Stimulated activated CD8-positive, alpha-beta memory T cell treated with anti-CD3 and anti-CD28 coated beads, Interleukin-4, amount 100 ng/mL, for 1 hour (primary cell): Measurements from ENCODE around the gene ASB16.
A peak's percentile ranks its signal among the peaks of the same experiment; 100 is the strongest.
"Not testable (repeated sequence)": the region's sequence is repeated elsewhere in the genome, so short reads cannot be mapped to it uniquely, and the experiment has no call there.

Source experiments
- DNase-seq, 2 donors: peaks; one replicate each; pipeline ENCODE4 v3.0.0-alpha.2; 2020; ENCODE audit warnings: low read depth in 2 of 2, low spot score in 1 of 2

ASB16 gene

GRCh38 chr17:44170499-44171201 lies at the start of gene ASB16:
ASB16 (plus strand) TSS chr17:44170704; CDS start chr17:44170790, 86 bp downstream.
- DNase-seq: no peak

DNA sequence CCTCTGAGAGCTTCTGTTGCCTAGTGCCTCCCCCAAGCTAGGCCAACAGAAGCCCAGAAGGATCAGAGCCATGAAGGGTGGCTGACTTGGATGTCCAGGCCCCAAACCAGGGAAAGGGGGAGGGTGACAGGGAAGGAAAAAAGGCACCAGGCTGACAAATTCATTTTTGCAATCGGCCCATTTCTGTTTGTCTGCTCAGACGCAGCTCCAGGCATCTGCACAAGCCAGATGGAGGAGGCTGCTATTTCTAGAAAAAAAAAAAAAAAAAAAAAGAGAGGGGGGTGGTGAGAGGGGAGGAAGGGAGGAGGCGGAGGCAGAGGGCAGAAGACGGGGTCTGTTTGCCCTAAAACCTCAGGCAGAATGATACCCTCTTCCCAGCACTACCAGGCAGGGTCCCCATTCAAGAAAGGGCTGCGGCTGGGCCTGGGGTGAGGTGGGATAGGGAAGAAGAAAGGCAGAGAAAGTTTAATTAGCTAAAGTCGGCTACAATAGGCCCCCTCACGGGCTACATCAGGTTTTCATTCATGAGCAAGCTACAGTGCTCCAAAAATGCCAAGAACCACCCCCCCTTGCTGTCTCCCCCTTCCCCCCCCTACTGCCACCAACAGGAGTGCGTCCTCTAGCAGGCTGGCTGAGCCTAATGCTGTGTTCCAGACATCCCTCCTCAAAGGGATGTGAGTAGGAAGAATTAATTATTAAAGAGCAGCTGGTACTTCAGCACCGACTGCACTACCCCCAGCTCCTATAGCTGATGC lies 49.5 kb upstream of the ASB16 start:
- DNase-seq: no peak

DNA sequence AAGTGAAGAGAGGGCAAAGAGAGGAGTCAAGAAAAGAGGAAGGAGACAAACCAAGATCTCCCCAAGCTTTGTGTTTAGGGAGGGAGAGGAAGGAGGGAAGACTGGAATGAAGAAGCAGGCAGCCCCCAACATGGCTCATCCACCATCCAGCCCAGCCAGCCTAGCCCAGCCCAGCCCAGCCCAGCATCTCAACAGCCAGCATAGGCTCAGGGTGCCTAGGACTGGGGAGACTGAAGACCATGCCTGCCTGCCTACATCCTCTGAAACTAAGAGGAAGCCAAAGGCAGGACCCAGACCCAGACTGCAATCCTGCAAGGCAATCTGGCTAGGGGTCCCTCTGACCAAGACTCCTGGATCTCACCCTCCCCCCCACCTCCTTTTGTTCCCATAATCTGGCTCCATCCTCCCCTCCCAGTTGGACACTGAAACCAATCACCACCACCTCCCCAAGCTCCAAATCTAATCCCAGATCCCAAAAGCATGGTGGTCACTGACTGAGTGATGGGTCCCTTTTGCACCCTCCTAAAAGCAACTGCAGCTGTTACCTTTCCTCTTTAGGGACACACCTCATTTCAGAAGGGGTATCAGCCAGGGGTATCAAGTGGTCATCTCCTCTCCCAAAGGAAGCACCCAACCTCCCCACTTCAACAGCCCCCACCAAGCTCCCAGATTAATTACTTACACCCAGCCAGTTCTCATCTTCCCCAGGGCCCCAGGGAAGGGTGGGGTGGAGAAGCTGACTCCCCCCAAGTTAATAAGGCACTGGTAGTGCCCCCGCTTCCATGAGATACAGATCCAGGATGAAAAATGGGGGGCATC lies 48.3 kb upstream of the ASB16 start:
- no peak for DNase-seq

- no peak for DNase-seq
Measured at GRCh38 chr17:44122816-44123355, 47.6 kb upstream of the ASB16 start.

DNA sequence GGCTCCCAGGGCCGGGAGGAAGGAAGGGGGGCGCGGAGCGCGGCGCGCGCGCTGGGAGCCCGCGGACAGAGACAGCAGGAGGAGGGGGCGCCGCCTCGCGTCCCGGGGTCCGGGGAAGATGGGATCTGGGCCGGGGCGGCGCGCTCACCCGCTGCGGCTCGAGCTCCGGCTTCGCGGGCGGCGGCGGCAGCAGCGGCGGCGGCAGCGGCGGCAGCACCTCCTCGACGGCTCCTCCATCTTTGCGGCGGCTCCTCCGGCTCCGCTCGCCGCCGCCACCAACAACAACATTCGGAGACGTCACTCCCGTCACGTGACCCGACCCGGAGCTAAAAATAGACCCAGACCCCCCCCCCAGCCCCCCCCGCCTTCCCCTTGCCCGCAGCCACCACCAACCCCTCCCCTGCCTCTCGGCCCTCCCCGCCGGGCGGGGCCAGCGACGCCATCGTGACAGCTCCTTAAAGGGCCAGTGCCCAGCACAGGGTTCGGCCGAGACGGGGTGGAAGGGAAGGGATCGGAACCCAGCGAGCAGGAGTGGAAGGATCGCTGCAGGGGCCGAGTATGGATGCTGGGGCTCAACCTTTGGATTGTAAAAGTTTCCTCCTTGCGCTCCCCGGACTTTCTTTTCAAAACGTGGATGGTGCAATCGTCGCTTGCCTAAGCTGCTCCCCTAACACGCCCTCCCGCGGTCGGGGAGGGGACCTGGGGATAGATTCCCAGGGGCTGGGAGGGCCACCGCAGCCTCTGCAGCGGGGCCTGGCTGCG lies 47.0 kb upstream of the ASB16 start, which contains the start of gene HDAC5:
Gene HDAC5 (minus strand): TSS at position 286 of the 762 bp plus-strand sequence. CDS start 6,126 bp downstream, outside the sequence.
- DNase-seq: peak; percentile 89 to 92

- DNase-seq: no peak
Measured at GRCh38 chr17:44124118-44124438, 46.4 kb upstream of the ASB16 start.

GRCh38 chr17:44128383-44128782 lies 42.1 kb upstream of the ASB16 start:
- DNase-seq: no peak

DNA sequence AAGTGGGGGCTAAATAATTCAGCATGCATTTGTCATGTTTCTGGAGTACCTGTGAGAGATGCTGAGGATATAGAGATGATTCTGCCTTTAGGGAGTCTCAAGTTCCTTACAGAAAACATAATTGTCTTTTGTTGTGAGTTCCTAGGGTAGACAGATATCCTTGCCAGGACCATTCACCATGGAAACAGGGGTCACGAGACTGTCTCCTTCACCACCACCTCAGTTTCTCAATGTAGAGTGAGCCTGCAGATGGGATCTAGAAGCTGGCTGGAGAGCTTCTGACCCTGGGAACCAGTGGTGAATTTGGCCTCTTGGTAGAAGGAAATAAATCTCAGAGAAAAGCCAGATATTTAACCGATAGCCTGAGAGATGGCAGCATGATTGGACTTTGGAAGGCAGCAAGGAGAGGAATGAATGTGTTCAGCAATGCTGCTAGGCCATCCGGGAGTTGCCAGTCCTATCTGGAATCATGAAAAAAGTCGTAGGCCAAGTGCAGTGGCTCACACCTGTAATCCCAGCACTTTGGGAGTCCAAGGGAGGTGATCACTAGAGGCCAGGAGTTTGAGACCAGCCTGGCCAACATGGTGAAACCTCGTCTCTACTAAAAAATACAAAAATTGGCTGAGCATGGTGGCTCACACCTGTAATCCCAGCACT lies 39.7 kb upstream of the ASB16 start:
- DNase-seq: no peak

DNA sequence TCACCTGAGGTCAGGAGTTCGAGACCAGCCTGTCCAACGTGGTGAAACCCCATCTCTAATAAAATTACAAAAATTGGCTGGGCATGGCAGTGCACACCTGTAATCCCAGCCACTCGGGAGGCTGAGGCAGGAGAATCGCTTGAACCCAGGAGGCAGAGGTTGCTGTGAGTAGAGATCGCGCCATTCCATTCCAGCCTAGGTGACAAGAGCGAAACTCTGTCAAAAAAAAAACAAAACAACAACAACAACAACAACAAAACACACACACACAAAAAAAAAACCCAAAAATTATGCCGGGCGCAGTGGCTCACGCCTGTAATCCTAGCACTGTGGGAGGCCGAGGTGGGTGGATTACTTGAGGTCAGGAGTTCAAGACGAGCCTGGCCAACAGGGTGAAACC lies 39.1 kb upstream of the ASB16 start:
- DNase-seq: not testable (repeated sequence)

- DNase-seq: no peak
Measured at GRCh38 chr17:44132275-44132821, 38.2 kb upstream of the ASB16 start.

GRCh38 chr17:44133918-44134476 lies 36.5 kb upstream of the ASB16 start:
- DNase-seq: no peak

- no peak for DNase-seq
Measured at GRCh38 chr17:44134752-44135568, 35.5 kb upstream of the ASB16 start.

- no peak for DNase-seq
Measured at GRCh38 chr17:44137891-44138709, 32.4 kb upstream of the ASB16 start.

DNA sequence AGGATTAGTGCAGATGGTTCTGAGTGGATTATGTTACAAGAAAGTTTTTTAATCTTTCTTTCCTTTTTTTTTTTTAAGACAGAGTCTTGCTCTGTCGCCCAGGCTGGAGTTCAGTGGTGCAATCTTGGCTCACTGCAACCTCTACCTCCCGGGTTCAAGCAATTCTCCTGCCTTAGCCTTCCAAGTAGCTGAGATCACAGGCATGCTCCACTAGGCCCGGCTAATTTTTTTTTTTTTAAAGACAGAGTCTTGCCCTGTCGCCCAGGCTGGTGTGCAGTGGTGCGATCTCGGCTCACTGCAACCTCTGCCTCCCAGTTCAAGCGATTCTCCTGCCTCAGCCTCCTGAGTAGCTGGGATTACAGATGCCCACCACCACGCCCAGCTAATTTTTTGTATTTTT lies 26.6 kb upstream of the ASB16 start:
- not testable (repeated sequence) for DNase-seq

DNA sequence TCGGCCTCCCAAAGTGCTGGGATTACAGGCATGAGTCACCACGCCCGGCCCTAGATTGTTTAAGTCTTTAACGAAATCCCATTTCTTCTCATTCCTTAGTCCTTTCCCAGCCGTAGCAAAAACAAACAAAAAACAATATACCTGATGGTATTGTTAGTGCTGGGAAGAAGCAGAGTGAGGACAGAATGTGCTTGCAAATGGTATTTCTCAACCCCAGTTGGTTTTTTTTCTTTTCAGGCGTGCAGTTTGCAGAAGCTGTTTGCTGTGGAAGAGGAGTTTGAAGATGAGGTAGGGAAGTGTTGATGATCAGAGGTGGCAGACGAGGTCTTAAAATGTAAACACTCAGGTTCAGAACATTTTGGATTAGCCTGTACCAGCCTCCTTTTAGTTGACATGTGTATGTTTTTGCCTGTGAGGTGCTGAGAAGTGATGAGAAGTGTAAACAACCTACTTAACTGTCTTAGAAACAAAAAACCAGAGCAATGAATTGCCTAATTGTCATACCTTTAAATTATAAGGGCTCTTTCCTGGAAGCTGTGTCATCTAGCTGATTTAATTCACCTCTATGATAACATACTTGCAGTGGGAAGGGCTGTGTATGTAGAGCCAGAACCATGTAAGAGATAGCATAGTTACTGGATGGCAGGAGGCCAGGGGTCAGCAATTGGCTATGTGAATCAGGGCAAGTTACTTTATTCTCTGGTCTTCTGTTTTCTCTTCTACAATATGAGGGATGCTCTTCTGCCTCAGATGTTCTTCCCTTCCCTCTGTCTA lies 25.4 kb upstream of the ASB16 start:
- DNase-seq: no peak

DNA sequence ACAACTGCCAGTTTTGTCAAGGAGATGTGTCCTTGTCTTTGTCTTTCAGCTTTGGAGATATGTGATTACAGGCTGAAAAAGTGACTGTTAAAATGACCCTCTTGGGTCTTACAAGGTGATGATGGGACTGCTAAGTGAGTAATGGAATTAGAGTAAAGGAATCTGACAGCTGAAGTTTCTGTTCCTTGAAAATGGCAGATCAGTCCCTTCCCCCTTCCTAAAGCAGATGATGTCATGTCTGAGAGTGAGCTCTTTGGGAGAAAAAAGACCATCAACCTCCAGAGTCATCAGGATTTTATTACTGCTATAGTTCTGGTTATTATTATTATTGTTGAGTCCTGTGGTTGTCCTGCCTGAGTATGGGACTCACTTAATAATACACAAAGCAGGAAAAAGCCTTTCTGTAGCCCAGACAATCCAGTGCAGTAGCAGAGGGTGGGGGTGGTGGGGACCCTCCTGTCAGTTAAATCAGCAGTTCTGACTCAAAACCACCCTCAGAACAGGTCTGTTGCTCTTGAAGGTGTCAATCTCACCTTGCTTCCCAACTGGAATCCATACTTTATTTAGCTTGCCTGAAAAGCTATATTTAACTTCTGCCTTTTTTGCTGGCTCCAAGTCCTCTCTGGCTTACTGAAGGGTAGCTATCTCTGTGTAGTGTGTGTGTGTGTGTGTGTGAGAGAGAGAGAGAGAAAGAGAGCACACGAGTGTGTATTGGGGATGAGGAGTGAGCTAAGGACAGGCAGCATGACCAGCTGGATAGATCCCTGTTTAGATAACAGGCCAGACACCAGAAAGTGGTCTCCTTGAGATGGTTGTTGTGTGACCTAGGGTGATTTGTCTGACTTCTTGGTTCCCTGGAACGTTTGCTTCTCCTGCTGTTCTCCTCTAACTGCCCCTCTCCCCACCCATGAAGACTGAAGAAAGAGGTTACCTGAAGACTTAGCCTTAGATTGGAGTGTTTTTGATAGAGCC lies 23.8 kb upstream of the ASB16 start:
- DNase-seq: no peak
